Measurements from ENCODE around the gene TSC22D2. TPM values are rescaled to one million over a fixed set of nuclear protein-coding genes. Genes with fewer than 3 reads are reported as not detected.

The TSC22D2 gene
- 10 to 100 TPM; 15.9 to 16.7 TPM for total RNA-seq

GRCh38 chr3:150408221-150409124 is at the start of gene TSC22D2:
TSC22D2 (plus strand) TSS chr3:150408298; CDS start chr3:150409351, 1,053 bp downstream.

Other genes starting within 250 kb of the TSC22D2 start
- gene SERP1, start 138.2 kb downstream of the TSC22D2 start, total RNA-seq, result 100 to 1,000 TPM; 101 to 102 TPM
- 100 to 1,000 TPM; 104 to 106 TPM for gene EIF2A, start 138.5 kb downstream of the TSC22D2 start, total RNA-seq
- 10 to 100 TPM; 82.4 to 85.7 TPM for gene SELENOT, start 195.0 kb downstream of the TSC22D2 start, total RNA-seq